Measurements from ENCODE around the gene C14orf93. TPM values are rescaled to one million over a fixed set of nuclear protein-coding genes. Genes with fewer than 3 reads are reported as not detected.

The C14orf93 gene
- total and polyA plus RNA-seq, 9 of the 15 experiments (the other 6 are each of a cell fraction or from before 2014, with no cell fraction given) = 2.2 to 22.4 (median 16.1) TPM

DNA sequence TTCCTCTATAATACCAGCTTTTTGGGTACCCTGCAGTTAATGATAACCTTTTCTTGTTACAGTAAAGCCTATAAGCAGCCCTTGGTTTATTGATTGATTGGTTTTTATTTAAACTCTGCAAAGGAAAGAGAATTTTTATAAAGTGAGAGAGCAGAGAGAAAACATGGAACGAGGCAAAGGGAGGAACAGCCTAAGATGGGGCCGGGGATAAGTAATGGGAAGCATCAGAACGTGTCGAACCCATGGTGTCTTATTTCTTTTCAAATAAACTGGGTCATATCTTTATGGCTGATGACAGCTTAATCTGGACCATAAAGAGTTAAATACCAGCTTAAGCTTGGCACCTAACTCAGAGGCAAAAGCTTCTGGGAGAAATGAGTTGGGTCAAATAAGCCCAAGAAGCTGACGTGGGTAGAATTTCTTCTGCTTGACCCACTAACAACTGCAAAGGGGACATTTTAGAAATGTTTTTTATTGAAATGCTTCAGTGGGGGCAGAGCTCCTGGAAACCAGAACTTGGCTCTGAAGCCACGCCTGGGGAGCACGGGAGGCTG is 12.0 kb upstream of the C14orf93 start:
- WGBS (ENCODE audit: insufficient coverage, low coverage, missing lambda C conversion rate) = 43% methylated on average over 7 of the region's 7 CpGs
- TF ChIP-seq ZNF282 (CRISPR knock-in tag; IDR thresholded peaks at IDR 0.05) (no peak), ZNF24 (IDR thresholded peaks at IDR 0.05) (no peak), GABPB2 (CRISPR knock-in tag; conservative IDR thresholded peaks at IDR 0.05) (no peak), ZNF77 (CRISPR knock-in tag; IDR thresholded peaks at IDR 0.05) (no peak), HLTF (IDR thresholded peaks at IDR 0.05) (no peak), TCF3 (CRISPR knock-in tag; IDR thresholded peaks at IDR 0.05) (no peak), MEF2D (tag; conservative IDR thresholded peaks at IDR 0.05; ENCODE audit: low read depth) (no peak), ZNF121 (CRISPR knock-in tag; conservative IDR thresholded peaks at IDR 0.05) (no peak), HDAC1 (IDR thresholded peaks at IDR 0.05) (no peak), ARID4B (CRISPR knock-in tag; IDR thresholded peaks at IDR 0.05) (no peak), NCOA4 (IDR thresholded peaks at IDR 0.05; ENCODE audit: partially characterized antibody) (no peak), ZNF766 (CRISPR knock-in tag; conservative IDR thresholded peaks at IDR 0.05) (no peak), YY1 (IDR thresholded peaks at IDR 0.05; ENCODE audit: borderline replicate concordance in 1 of 3, control insufficient read depth in 1 of 3, extremely low read depth in 1 of 3, insufficient read depth in 3 of 3, insufficient read length in 1 of 3, insufficient replicate concordance in 2 of 3, low read depth in 1 of 3, low read length in 2 of 3) (no peak)
- TF ChIP-seq, protein P1, sequence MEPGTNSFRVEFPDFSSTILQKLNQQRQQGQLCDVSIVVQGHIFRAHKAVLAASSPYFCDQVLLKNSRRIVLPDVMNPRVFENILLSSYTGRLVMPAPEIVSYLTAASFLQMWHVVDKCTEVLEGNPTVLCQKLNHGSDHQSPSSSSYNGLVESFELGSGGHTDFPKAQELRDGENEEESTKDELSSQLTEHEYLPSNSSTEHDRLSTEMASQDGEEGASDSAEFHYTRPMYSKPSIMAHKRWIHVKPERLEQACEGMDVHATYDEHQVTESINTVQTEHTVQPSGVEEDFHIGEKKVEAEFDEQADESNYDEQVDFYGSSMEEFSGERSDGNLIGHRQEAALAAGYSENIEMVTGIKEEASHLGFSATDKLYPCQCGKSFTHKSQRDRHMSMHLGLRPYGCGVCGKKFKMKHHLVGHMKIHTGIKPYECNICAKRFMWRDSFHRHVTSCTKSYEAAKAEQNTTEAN (CRISPR knock-in tag; IDR thresholded peaks at IDR 0.05) = no peak
- TF ChIP-seq, protein P2, sequence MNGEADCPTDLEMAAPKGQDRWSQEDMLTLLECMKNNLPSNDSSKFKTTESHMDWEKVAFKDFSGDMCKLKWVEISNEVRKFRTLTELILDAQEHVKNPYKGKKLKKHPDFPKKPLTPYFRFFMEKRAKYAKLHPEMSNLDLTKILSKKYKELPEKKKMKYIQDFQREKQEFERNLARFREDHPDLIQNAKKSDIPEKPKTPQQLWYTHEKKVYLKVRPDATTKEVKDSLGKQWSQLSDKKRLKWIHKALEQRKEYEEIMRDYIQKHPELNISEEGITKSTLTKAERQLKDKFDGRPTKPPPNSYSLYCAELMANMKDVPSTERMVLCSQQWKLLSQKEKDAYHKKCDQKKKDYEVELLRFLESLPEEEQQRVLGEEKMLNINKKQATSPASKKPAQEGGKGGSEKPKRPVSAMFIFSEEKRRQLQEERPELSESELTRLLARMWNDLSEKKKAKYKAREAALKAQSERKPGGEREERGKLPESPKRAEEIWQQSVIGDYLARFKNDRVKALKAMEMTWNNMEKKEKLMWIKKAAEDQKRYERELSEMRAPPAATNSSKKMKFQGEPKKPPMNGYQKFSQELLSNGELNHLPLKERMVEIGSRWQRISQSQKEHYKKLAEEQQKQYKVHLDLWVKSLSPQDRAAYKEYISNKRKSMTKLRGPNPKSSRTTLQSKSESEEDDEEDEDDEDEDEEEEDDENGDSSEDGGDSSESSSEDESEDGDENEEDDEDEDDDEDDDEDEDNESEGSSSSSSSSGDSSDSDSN (IDR thresholded peaks at IDR 0.05; ENCODE audit: borderline replicate concordance in 1 of 2, low read depth in 2 of 2, low read length in 2 of 2) = no peak

More for the DNA sequence above, 12.0 kb upstream of the C14orf93 start:
- H3K79me2 ChIP-seq (ENCODE audit: control insufficient read depth, insufficient read depth, low read length) = no peaks in the 10 kb centered on the region; the same call in 2 of the 3 replicates
- H3K4me3 ChIP-seq = no peak overlapping the region
- BruUV-seq (replicated peaks) = no TSS peak
- DNase-seq (ENCODE audit: extremely low read depth in 1 of 4, low spot score in 3 of 4) = no peak
- H4K20me1 ChIP-seq (replicated peaks; ENCODE audit: control insufficient read depth, insufficient read depth, low read length) = peaks cover 10% of the 10 kb centered on the region; the same call in 1 of the 2 replicates
- ATAC-seq = no peak
- H3K4me2 ChIP-seq (ENCODE audit: insufficient read depth, low read length) = no peak overlapping the region
- CTCF ChIA-PET (ENCODE audit: low intra/inter-chr PET ratio) = no interaction called here
- no peak overlapping the region; the same call in 2 of the 3 replicates for H3K27ac ChIP-seq (ENCODE audit: extremely low read depth, low read depth, low read length)
- H3K9me3 ChIP-seq (replicated peaks; ENCODE audit: control insufficient read depth, insufficient read depth, low read depth, low read length) = no peaks in the 10 kb centered on the region
- POLR2A ChIA-PET = interaction anchor here (0.6 to 6.6 kb wide), 6 partner anchors 9 to 1111 kb away, joined by 3 to 65 read pairs (median 8); partner anchors contain the start of gene PSMB5
- intact Hi-C loops (cut with micrococcal nuclease) = no loop called here
- H3K4me1 ChIP-seq (replicated peaks in 1 of 2; ENCODE audit: control insufficient read depth in 2 of 2, insufficient read depth in 2 of 2, low read length in 2 of 2) = peaks cover 17 to 41% of the 10 kb centered on the region in 2 experiments; a peak in 4 of 5 replicates
- no peaks in the 10 kb centered on the region for H3K9me1 ChIP-seq (ENCODE audit: control insufficient read depth, insufficient read depth, low read length)
- in situ Hi-C loops (cut with MboI) = no loop called here
- no peak for FAIRE-seq
- no peaks in the 10 kb centered on the region for H3K27me3 ChIP-seq (ENCODE audit: control insufficient read depth in 2 of 2, insufficient read depth in 2 of 2, low read length in 2 of 2)
- H2AFZ ChIP-seq (ENCODE audit: low read depth, low read length) = peak overlapping the region; percentile 42
- H3K36me3 ChIP-seq (ENCODE audit: control insufficient read depth, insufficient read depth, low read length) = peaks cover 23% of the 10 kb centered on the region; the same call in 2 of the 3 replicates
- no peak overlapping the region for H3K9ac ChIP-seq (ENCODE audit: insufficient read depth in 1 of 2, low read depth in 2 of 2, low read length in 2 of 2)
